ENCODE measurements around the gene TOR1AIP2.

DNA sequence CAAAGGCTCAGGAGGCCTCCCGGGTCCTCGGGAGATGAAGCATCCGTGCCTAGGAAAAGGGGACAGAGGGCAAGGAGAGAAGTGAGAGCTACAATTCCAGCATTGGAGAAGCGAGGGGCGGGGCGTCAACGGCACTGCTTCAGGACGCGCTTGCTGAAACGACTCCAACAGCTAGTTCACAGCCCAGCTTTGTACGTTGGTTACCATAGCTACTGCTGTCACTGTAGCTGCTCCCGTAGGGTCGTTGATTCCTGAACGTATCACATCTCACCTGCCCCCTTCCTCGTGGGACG is 63.1 kb downstream of the TOR1AIP2 start:
- TF ChIP-seq, protein P1, sequence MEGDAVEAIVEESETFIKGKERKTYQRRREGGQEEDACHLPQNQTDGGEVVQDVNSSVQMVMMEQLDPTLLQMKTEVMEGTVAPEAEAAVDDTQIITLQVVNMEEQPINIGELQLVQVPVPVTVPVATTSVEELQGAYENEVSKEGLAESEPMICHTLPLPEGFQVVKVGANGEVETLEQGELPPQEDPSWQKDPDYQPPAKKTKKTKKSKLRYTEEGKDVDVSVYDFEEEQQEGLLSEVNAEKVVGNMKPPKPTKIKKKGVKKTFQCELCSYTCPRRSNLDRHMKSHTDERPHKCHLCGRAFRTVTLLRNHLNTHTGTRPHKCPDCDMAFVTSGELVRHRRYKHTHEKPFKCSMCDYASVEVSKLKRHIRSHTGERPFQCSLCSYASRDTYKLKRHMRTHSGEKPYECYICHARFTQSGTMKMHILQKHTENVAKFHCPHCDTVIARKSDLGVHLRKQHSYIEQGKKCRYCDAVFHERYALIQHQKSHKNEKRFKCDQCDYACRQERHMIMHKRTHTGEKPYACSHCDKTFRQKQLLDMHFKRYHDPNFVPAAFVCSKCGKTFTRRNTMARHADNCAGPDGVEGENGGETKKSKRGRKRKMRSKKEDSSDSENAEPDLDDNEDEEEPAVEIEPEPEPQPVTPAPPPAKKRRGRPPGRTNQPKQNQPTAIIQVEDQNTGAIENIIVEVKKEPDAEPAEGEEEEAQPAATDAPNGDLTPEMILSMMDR (IDR thresholded peaks at IDR 0.05; ENCODE audit: insufficient read depth, low read length, poor library complexity, severe bottlenecking), result no peak
- no peak for TF ChIP-seq EZH2phosphoT487 (conservative IDR thresholded peaks at IDR 0.05; ENCODE audit: low read length)

Measured in SU-DHL-6 (cell line).